ENCODE results near the gene PLEKHO1.
"Not testable (repeated sequence)": the region's sequence is repeated elsewhere in the genome, so short reads cannot be mapped to it uniquely, and the experiment has no call there.

PLEKHO1 gene

GRCh38 chr1:150173141-150173585, 23.4 kb downstream of the PLEKHO1 start:
- no peak for DNase-seq (ENCODE audit: low spot score)

GRCh38 chr1:150176593-150176992, 26.9 kb downstream of the PLEKHO1 start:
- no peak for DNase-seq (ENCODE audit: low spot score)

GRCh38 chr1:150178548-150178947, 28.8 kb downstream of the PLEKHO1 start:
- DNase-seq (ENCODE audit: low spot score), result no peak

GRCh38 chr1:150179867-150180266, 30.2 kb downstream of the PLEKHO1 start:
- no peak for DNase-seq (ENCODE audit: low spot score)

- DNase-seq (ENCODE audit: low spot score), result no peak
Measured at GRCh38 chr1:150180474-150180873, 30.8 kb downstream of the PLEKHO1 start.

GRCh38 chr1:150182247-150182646, 32.5 kb downstream of the PLEKHO1 start:
- no peak for DNase-seq (ENCODE audit: low spot score)

GRCh38 chr1:150183061-150183460, 33.3 kb downstream of the PLEKHO1 start:
- no peak for DNase-seq (ENCODE audit: low spot score)

GRCh38 chr1:150185481-150185880, 35.8 kb downstream of the PLEKHO1 start:
- no peak for DNase-seq (ENCODE audit: low spot score)

- not testable (repeated sequence) for DNase-seq (ENCODE audit: low spot score)
Measured at GRCh38 chr1:150186438-150186788, 36.7 kb downstream of the PLEKHO1 start.

- peak; percentile 58 for DNase-seq (ENCODE audit: low spot score)
Measured at GRCh38 chr1:150186789-150187559, 37.3 kb downstream of the PLEKHO1 start.

- DNase-seq (ENCODE audit: low spot score), result no peak
Measured at GRCh38 chr1:150187560-150187931, 37.8 kb downstream of the PLEKHO1 start.

GRCh38 chr1:150192012-150192411, 42.3 kb downstream of the PLEKHO1 start:
- no peak for DNase-seq (ENCODE audit: low spot score)

GRCh38 chr1:150194381-150195031, 44.8 kb downstream of the PLEKHO1 start:
- no peak for DNase-seq (ENCODE audit: low spot score)

- no peak for DNase-seq (ENCODE audit: low spot score)
Measured at GRCh38 chr1:150196417-150196816, 46.7 kb downstream of the PLEKHO1 start.

GRCh38 chr1:150207281-150207971, 57.7 kb downstream of the PLEKHO1 start:
- no peak for DNase-seq (ENCODE audit: low spot score)

GRCh38 chr1:150208460-150208859, 58.7 kb downstream of the PLEKHO1 start:
- not testable (repeated sequence) for DNase-seq (ENCODE audit: low spot score)

Data from germinal center (tissue), 1 donor.